ENCODE data around the gene CCL14.
"Not testable (repeated sequence)": the region's sequence is repeated elsewhere in the genome, so short reads cannot be mapped to it uniquely, and the experiment has no call there.

Gene CCL14

GRCh38 chr17:35986643-35987042 lies at the start of gene CCL14:
Gene CCL14, minus strand, starts transcription at chr17:35986729. Its CDS starts 80 bp downstream, at chr17:35986649.
- no peak for DNase-seq (ENCODE audit: low read depth)

- no peak for DNase-seq (ENCODE audit: low read depth)
These were observed 49.7 kb upstream of the CCL14 start for GRCh38 chr17:36036235-36036634.

- no peak for DNase-seq (ENCODE audit: low read depth)
These were observed 47.6 kb upstream of the CCL14 start for GRCh38 chr17:36034127-36034526.

GRCh38 chr17:36030956-36031355 lies 44.4 kb upstream of the CCL14 start:
- no peak for DNase-seq (ENCODE audit: low read depth)

- no peak for DNase-seq (ENCODE audit: low read depth)
These were observed 41.2 kb upstream of the CCL14 start for GRCh38 chr17:36027761-36028160.

- DNase-seq (ENCODE audit: low read depth) = no peak
These were observed 37.8 kb upstream of the CCL14 start for GRCh38 chr17:36024106-36024869.

GRCh38 chr17:36019423-36019822 lies 32.9 kb upstream of the CCL14 start:
- DNase-seq (ENCODE audit: low read depth) = no peak

GRCh38 chr17:36017799-36018198 lies 31.3 kb upstream of the CCL14 start, which contains the start of gene CCL23:
Gene CCL23, minus strand, starts transcription at chr17:36017972. Its CDS starts 75 bp downstream, at chr17:36017897.
- no peak for DNase-seq (ENCODE audit: low read depth)

GRCh38 chr17:36016555-36016954 lies 30.0 kb upstream of the CCL14 start:
- DNase-seq (ENCODE audit: low read depth) = no peak

- DNase-seq (ENCODE audit: low read depth) = not testable (repeated sequence)
These were observed 29.4 kb upstream of the CCL14 start for GRCh38 chr17:36015895-36016294.

- no peak for DNase-seq (ENCODE audit: low read depth)
These were observed 28.4 kb upstream of the CCL14 start for GRCh38 chr17:36014946-36015345.

GRCh38 chr17:36011201-36011600 lies 24.7 kb upstream of the CCL14 start:
- DNase-seq (ENCODE audit: low read depth) = no peak

- peak; percentile 39 for DNase-seq (ENCODE audit: low read depth)
These were observed 22.6 kb upstream of the CCL14 start for GRCh38 chr17:36008998-36009665.

- no peak for DNase-seq (ENCODE audit: low read depth)
These were observed 18.1 kb upstream of the CCL14 start for GRCh38 chr17:36004594-36005108.

GRCh38 chr17:36002631-36003030 lies 16.1 kb upstream of the CCL14 start:
- DNase-seq (ENCODE audit: low read depth) = no peak

- no peak for DNase-seq (ENCODE audit: low read depth)
These were observed 15.5 kb upstream of the CCL14 start for GRCh38 chr17:36001862-36002603.

- no peak for DNase-seq (ENCODE audit: low read depth)
These were observed 14.7 kb upstream of the CCL14 start, which contains the start of gene CCL15 for GRCh38 chr17:36001110-36001771. Gene CCL15, minus strand, starts transcription at chr17:36001553. Its CDS starts 61 bp downstream, at chr17:36001492.

GRCh38 chr17:36000732-36001109 lies 14.2 kb upstream of the CCL14 start:
- no peak for DNase-seq (ENCODE audit: low read depth)

- no peak for DNase-seq (ENCODE audit: low read depth)
These were observed 12.2 kb upstream of the CCL14 start for GRCh38 chr17:35998756-35999155.

- no peak for DNase-seq (ENCODE audit: low read depth)
These were observed 11.6 kb upstream of the CCL14 start for GRCh38 chr17:35998018-35998545.

- not testable (repeated sequence) for DNase-seq (ENCODE audit: low read depth)
These were observed 8.8 kb upstream of the CCL14 start for GRCh38 chr17:35995346-35995745.

- DNase-seq (ENCODE audit: low read depth) = no peak
These were observed 4.5 kb upstream of the CCL14 start for GRCh38 chr17:35991075-35991474.

Measured in ELR (cell line).